GM18517 (cell line): Measurements from ENCODE around the gene KIF5A.
A peak's percentile ranks its signal among the peaks of the same experiment; 100 is the strongest.

Experiments used
- ATAC-seq: cut with Tn5 transposase; IDR thresholded peaks from one replicate; pipeline ENCODE4 v1.9.1; 2021; ENCODE audit warnings: mild to moderate bottlenecking, moderate library complexity; ENCODE audit not compliant: unreplicated experiment

KIF5A gene

GRCh38 chr12:57628280-57629191 lies 78.7 kb downstream of the KIF5A start:
- no peak for ATAC-seq

GRCh38 chr12:57629897-57630471 lies 80.1 kb downstream of the KIF5A start:
- no peak for ATAC-seq

DNA sequence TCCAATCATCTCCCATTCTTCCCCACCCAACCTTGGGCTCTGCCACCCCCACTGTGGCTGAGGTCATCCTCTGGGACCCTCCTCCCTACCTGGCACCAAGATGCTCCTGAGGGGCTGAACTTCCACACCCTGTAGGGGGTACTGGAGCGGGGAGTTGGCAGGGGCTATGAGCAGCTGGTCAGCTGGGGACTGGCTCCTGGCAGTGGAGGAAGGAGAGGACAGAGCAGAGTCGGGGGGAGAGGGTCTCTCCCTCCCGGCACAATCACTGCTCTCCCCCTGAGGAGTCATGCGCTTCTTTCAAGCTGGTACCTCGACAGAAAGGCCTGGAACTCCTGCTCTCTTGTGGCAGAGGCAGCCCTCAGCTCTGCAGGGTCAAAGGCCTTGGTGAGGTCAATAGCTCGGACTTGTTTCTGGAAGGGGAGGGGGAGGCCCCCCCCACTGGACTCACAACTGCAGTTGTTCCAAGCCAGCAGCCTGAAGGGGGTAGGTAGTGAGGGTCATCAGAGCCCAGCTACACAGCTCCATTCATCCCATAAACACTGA lies 81.1 kb downstream of the KIF5A start:
- no peak for ATAC-seq

DNA sequence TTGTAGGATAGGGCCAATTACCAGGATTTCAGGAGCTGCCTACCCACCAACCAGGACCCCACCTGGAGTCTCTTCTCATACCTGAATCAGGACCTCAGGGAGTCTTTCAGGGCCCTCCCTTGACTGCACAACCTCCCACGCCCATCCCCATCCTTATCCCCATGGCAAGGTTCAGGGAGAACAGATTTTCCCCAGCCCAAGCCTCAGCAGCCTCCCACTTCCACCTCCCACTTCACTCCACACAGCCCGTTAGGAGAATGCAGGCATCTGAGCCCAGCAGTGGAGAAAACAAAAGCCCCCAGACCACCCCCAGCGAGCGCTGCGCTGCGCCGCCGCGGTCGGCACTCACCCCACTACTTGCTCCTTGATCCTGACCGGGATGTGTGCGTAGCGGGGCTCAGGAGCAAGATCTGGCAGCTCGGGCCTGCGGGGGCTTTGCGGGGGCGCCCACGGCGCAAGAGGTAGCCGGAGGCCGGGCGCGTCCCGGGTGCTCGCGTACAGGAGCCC lies 81.8 kb downstream of the KIF5A start:
- ATAC-seq = no peak

GRCh38 chr12:57632073-57632957 lies 82.5 kb downstream of the KIF5A start:
- ATAC-seq = no peak

DNA sequence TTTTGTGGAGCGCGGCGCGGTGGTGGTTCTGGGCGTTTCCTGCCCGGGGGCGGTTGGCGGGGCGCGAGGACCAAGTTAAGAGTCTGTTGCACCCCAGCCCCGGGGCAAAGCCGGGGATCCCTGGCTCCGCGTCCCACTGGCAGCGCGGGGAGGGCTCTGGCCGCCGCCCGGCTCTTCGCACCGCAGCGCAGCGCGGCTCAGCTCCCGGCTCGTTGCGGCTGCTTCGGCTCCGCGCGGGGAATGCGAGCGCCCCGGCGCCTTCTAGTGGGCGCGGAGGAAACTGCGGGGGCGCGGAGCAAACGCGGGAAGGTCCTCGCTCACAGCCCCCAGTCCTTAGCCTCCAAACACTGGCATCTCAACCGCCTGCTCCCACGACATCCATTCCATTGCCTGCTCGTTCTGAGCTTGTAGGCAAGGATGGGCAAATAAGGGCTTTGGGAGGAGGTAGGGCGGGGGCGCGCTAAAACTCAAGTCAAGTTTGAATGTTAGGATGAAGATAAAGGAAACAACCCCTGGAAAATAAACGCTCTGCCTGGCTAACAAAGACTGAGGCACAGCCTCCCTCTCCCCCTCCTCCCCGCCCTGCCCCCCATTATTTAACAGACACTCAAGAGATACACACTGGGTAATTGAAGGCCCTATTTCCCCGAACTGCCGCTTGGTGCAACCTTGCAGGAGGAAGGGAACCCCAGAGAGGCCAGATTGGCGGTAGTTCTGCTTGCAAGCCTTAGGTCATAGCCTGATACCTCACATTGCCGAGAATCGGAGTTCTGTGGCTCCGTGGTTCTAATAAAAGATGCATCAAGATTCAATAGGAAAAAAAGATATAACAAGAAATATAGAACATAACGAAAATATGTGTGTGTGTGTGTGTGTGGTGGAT lies 83.4 kb downstream of the KIF5A start, which contains the start of gene B4GALNT1:
B4GALNT1 (minus strand) TSS at position 244 of the 883 bp plus-strand sequence. CDS start 1,069 bp downstream, outside the sequence.
- ATAC-seq = peak; percentile 66
